GM19468 (cell line): ENCODE measurements around the gene TSPAN12.

Experiments
- ATAC-seq: cut with Tn5 transposase; IDR thresholded peaks from one replicate; pipeline ENCODE4 v1.9.1; 2021; ENCODE audit warnings: mild to moderate bottlenecking, moderate library complexity, moderate number of reproducible peaks; ENCODE audit not compliant: unreplicated experiment; ENCODE audit errors: extremely low read depth

The TSPAN12 gene

DNA sequence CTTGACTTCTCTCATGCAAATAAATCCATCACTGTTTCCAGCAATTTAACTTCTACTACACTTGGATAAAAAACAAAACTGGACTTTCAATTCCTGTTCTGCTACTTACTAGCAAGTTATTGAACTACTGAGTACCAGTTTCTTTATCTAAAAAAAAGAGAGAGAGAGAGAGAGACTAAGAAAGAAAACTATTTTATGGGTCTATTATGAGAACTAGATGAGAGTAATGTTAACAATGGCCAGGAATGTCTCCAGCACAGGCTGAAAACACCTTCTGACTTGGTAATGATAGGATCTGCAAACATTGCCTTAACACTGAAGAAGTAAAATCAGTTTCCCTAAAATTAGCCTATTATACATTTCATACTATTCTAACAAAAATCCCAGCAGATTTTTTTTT is 5.2 kb downstream of the TSPAN12 start:
- ATAC-seq = no peak

DNA sequence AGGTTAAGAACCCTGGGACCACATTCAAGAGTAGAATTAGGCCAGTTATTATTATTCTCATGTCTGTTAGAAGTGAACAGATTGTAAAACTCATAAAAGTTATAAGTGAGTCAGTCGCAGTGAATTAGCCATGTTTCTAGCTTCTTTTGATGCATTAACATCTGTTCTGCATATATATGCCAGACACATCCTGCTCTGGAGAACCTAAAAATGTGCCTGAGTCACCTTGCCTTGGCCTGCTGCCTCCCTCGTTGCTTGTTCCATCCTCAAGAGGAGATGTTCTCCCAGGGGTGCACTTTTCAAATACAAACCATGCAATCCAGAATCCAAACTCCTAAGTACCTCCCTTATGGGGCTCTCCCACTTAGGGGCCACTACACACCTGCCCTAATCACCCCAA is 14.8 kb downstream of the TSPAN12 start:
- ATAC-seq = no peak

- no peak for ATAC-seq
Measured at GRCh38 chr7:120842121-120842621, 15.8 kb downstream of the TSPAN12 start.

DNA sequence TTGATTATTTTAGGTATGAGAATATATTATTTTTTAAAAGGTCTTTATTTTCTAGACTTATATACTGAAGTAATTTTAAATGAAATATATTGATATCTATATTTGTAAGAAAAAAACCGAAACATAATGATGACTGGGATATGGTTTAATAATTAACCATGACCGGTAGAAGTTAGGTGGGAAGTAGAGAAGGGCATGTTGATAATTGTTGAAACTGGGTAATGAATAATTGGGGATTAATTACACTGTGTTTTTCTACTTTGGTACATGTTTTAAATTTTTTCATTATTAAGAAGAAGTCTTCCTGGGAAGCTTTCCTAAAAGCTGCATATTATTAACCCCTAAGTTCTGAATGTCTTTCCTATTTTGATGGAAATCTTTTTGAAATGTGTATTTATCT is 16.3 kb downstream of the TSPAN12 start:
- ATAC-seq = no peak

GRCh38 chr7:120838281-120838682 is 19.7 kb downstream of the TSPAN12 start:
- peak; percentile 20 for ATAC-seq

DNA sequence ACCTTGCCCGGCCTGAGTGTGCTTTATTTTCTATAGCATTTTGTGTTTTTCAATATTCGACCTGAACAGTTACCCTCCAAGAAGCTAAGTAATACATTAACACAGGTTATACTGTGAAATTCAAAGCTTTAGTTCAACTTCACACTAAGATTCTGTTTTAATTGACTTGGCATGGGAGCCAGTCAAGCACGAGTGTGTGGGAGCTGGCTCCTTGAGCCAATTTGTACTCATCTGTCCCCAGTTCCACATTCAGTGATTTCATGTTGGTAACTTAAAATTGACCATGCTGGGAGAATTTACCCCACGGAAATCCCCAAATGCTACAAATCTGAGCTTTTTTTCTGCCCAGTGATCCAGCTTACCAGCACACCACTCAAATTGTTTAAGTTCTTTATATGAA is 20.3 kb downstream of the TSPAN12 start:
- no peak for ATAC-seq

GRCh38 chr7:120836556-120837115 is 21.3 kb downstream of the TSPAN12 start:
- ATAC-seq = no peak

- no peak for ATAC-seq
Measured at GRCh38 chr7:120834726-120835125, 23.2 kb downstream of the TSPAN12 start.

GRCh38 chr7:120833546-120833945 is 24.4 kb downstream of the TSPAN12 start:
- no peak for ATAC-seq

- no peak for ATAC-seq
Measured at GRCh38 chr7:120832803-120833202, 25.1 kb downstream of the TSPAN12 start.

- ATAC-seq = no peak
Measured at GRCh38 chr7:120831260-120831659, 26.7 kb downstream of the TSPAN12 start.

- ATAC-seq = no peak
Measured at GRCh38 chr7:120829487-120829886, 28.5 kb downstream of the TSPAN12 start.

DNA sequence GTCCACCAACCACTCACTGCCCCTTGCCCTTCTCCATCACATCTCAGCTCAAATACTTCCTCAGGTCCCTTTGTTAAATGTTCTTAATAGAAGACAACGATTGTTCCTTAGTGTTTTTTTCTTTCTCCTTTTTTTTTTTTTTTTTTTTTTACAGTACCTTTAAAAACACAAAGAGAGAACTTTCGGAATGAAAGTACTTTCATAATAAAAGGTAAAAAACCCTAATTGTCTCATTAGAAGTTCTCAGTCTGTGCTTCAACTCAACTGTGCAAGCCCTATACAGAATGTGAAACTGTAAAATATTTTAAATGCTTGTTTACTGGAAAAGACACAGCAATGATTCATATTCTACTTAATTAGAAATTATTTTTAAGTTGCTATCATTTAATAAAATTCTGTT is 29.4 kb downstream of the TSPAN12 start:
- no peak for ATAC-seq

- no peak for ATAC-seq
Measured at GRCh38 chr7:120827371-120828118, 30.4 kb downstream of the TSPAN12 start.

- ATAC-seq = no peak
Measured at GRCh38 chr7:120825576-120825975, 32.4 kb downstream of the TSPAN12 start.

DNA sequence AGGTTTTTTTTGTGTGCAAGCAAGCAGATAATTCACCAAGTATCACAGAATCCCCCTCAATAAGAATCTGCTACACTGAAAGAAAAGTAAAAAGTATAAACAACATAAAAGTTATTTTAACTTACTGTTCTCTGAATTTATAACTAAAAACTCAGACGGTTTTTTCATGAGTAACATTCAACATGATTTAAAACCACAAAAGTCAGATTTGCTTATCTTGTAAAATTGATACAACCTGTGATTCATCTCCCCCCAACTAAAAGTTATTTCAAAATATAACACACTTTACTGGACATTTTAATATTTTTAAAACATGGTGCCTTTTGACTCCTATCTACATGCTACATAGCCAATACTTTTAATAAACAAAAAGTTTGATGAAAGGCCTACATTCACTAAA is 32.8 kb downstream of the TSPAN12 start:
- ATAC-seq = no peak

- ATAC-seq = no peak
Measured at GRCh38 chr7:120819861-120820260, 38.1 kb downstream of the TSPAN12 start.

GRCh38 chr7:120817851-120818250 is 40.1 kb downstream of the TSPAN12 start:
- ATAC-seq = no peak

GRCh38 chr7:120814253-120814939 is 43.5 kb downstream of the TSPAN12 start:
- no peak for ATAC-seq

DNA sequence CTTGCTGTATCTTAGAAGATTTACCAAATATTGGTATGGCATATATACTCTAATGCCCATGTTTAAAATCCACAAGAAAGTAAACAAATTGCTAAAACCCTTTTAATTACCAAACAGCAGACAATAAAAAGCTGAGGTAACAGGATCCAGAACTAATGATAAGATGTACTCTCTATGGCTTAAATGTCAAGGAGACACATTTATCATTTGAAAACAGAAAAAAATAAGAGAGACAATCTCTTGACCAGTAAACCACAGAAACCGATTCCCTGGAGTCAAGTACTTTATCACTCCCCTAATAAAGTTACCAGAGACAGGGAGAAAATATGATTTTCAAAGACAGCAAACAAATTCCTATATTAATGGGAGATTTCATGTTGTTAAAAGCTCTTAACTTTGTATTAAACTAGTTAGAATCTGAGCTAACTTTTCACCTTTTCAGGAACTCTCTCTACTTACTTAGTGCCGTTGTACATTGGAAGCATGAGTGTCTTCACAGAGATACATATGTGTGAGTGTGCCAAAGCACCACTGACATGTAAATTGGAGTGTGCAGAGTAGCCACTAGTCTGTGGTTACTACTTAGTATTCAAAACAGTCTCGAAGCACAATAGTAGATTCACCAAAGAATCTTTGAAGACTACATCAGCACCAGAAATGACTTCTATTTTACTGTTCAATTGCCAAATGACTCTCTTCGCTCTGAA is 44.2 kb downstream of the TSPAN12 start:
- ATAC-seq = no peak

DNA sequence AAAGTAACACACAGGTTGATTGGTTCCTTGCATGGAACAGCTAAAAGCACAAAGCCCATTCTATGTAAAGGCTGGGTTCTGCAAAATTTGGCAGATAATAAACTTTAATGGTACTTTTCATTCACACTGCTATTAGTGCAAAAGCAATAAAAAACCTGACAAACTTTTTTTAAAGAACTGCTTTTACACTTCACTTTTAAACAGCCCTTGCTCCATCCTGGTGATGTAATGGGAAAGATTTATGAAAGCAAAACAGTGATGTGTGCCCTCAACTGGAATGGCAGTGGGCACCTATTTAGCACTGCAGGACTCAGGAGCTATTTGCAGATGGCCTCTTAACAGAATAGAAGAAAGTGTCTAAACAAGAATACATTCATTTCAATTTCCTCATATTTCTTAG is 44.9 kb downstream of the TSPAN12 start:
- ATAC-seq = no peak
